ENCODE data around the gene CACNA2D2. TPM values are rescaled to one million over a fixed set of nuclear protein-coding genes. Genes with fewer than 3 reads are reported as not detected.

CACNA2D2 gene
- total RNA-seq, 2 experiments from 2014 or later, result 0.45 to 0.55 TPM

DNA sequence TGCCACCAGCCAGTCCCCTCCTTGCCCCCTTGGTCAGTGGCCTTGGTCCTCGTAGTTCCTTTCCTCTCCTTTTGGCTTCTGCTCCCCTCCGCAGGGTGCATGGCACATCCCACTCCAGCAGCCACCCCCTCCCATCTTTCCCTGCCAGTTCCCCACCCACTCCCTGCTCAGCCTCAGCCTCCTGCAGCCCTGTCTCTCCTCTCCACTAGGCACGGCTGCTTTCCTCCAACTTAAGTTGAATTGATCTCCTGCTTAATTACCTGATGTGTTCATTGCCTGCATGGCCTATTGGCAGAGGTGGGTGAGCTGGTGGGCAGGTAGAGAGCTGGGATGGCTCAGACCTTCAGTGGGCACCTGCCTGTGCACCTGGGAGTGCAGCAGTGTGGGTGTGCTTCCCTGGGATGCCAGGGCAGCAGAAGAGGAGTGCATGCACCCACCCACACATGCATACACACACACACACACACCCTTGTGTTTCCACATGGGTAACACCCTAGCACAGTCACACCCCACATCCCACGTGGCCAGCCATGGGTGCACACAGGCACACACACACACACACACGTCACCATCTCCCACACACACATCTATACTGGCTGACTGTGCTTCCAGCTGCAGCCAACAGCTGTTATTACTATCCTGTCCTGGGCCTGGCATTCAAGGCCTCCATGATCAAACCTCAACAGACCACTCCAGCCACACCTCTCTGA, 33.2 kb upstream of the CACNA2D2 start:
- CTCF ChIA-PET, result interaction anchor here (1.5 kb wide), 1 partner anchor 19 kb away, joined by 5 read pairs; no protein-coding TSS in a partner anchor
- Mint-ChIP-seq H3K4me3 (no peak overlapping the region), H3K4me1 (no peaks in the 10 kb centered on the region), H3K27me3 (peaks cover 41% of the 10 kb centered on the region), H3K9me3 (no peaks in the 10 kb centered on the region), H3K27ac (no peak overlapping the region), H3K36me3 (ENCODE audit: low read depth) (no peaks in the 10 kb centered on the region)
- no peak for DNase-seq
- POLR2A ChIA-PET, result no interaction called here

DNA sequence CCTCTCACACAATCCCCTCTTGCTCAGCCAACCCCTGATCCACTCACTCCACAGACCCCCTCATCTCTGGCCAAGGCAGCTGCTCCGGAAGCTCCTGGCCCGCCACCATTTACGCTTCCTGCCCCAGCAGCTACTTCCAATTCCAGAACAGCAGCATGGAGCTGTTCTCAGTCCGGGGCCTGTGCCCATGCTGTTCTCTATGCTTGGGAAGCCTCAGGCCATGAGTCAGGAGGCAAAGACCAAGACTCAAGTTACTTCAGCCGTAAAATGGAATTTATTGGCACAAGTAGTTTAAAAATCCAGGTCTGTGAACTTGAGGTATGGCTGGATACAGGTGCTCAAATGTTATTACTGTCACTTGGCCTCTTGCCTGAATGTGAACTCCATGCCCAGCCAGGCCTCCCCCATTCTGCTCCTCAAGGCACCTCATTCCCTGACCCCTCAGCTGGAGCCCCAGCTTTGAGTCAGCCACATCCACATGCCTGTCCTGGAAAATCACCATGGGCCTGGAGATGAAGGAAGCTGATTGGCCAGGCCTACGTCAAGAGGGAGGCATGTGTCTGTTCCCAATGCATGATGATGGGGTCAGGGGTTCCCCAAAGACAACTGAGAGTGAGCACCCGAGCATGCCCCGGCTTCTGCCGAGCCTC, 31.4 kb upstream of the CACNA2D2 start:
- Mint-ChIP-seq H3K27me3 (peaks cover 48% of the 10 kb centered on the region), H3K4me3 (no peak overlapping the region), H3K9me3 (no peaks in the 10 kb centered on the region), H3K4me1 (no peaks in the 10 kb centered on the region), H3K36me3 (ENCODE audit: low read depth) (no peaks in the 10 kb centered on the region), H3K27ac (no peak overlapping the region)
- POLR2A ChIA-PET, result interaction anchor here (0.9 kb wide), 1 partner anchor 13 kb away, joined by 3 read pairs; no protein-coding TSS in a partner anchor
- CTCF ChIA-PET, result no interaction called here
- no peak for DNase-seq

DNA sequence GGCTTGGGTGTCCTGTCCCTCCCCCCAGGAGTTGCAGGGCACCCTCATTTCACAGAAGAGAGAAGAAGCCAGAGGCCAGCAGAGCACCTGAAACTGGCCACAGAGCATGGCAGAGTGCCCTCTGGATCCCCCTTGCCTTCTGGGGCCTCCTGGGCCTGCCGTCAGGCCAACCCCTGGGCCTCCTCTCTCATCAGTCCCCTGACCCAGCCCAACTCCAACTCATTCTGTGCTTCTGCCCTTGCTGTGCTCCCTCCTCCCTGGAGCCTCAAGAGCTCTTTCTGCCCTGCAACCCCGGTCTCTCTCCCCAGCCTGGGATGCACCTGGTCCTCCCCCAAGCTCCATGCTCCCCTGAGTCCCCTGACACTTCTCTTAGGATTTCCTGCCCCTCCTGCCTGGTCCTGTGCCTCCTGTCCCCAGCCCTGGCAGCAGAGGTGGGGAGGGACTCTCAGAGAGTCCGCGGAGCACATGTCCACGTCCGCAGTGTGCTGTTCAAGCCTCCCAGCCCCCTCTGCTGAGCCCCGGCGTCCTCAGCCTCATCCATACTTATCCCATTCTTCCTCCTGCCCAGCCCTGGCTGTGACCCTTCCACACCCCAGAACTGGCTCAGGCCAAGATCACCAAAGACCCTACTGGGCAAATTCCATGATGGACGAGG, 30.5 kb upstream of the CACNA2D2 start:
- H3K27me3 Mint-ChIP-seq, result peaks cover 55% of the 10 kb centered on the region
- no peaks in the 10 kb centered on the region for H3K4me1 Mint-ChIP-seq
- no peak overlapping the region for H3K27ac Mint-ChIP-seq
- CTCF ChIA-PET, result no interaction called here
- POLR2A ChIA-PET, result no interaction called here
- no peak overlapping the region for H3K4me3 Mint-ChIP-seq
- H3K9me3 Mint-ChIP-seq, result no peaks in the 10 kb centered on the region
- no peaks in the 10 kb centered on the region for H3K36me3 Mint-ChIP-seq (ENCODE audit: low read depth)
- no peak for DNase-seq

DNA sequence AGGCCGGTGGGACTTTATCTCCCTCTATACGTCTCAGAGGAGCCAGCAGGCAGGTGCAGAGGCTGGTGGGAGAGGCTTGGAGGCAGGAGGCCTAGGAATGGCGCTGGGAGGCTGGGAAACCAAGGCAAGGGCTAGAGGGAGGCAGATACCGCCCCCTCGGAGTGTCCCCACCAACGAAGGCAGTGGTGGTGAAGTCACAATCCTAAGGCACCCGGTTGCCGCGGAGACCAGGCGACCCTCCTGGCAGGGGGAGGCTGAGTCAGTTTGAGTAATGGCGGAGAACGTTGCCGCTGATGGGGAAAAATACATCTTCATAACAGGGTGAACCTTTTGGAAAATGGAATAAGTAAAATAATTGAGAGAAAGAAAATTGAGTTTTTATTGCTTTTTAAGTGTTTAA, 29.9 kb upstream of the CACNA2D2 start:
- no peaks in the 10 kb centered on the region for H3K4me1 Mint-ChIP-seq
- no peaks in the 10 kb centered on the region for H3K9me3 Mint-ChIP-seq
- H3K27ac Mint-ChIP-seq, result no peak overlapping the region
- peaks cover 53% of the 10 kb centered on the region for H3K27me3 Mint-ChIP-seq
- no peak for DNase-seq
- no peaks in the 10 kb centered on the region for H3K36me3 Mint-ChIP-seq (ENCODE audit: low read depth)
- ChIA-PET CTCF (no interaction called here), POLR2A (no interaction called here)
- no peak overlapping the region for H3K4me3 Mint-ChIP-seq

DNA sequence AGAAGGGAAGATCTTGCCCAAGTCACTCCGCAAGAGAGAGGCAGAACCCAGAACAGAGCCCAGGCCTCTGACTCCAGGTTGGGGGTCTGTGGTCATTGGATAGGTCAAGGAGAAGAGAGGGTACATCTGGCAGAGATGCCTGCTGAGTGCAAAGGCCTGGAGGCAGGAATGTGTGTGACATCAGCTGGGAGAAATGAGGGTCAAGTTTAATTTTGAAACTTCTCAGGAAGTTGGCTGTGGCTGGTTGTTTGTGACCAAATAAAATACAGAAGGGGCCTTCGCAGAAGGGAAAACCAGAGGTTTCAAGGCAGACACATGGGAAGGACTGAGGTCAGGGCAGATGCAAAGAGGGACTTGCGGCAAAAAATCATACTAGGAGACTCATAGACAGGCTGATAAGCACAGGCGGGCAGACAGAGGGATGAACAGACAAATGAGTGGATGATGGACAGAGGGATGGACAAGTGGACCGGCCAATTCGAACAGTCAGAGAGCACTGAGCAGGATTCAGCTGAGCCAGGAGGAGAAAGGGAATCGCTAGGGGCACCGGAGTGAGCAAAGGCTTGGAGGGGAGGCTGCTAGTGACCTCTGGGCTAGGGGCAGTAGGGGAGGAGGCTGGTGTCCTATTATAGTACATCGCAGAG, 28.8 kb upstream of the CACNA2D2 start:
- Mint-ChIP-seq H3K4me1 (no peaks in the 10 kb centered on the region), H3K36me3 (ENCODE audit: low read depth) (no peaks in the 10 kb centered on the region), H3K9me3 (no peaks in the 10 kb centered on the region), H3K27me3 (peaks cover 47% of the 10 kb centered on the region), H3K27ac (no peak overlapping the region), H3K4me3 (no peak overlapping the region)
- POLR2A ChIA-PET, result no interaction called here
- CTCF ChIA-PET, result interaction anchor here (0.5 kb wide), 1 partner anchor 233 kb away, joined by 3 read pairs; no protein-coding TSS in a partner anchor
- DNase-seq, result no peak

DNA sequence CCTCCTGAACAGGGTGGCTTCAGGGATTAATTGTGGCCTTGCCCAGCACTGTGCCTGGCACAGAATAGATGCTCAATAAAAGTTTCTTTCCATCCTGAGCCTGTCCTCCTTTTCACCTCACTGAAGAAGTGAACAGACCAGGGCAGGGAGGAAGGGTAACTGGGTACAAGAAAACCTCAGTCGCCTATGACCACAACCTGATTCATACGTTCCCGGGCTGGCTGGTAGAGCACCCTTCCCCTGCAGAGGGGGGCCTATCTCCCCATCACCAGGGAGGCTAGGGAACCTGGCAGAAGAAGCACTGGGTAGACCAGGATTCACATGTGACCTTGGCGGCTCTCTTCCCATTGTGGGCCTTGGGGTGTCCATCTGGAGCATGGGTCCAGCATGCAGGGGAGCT, 27.8 kb upstream of the CACNA2D2 start:
- H3K4me1 Mint-ChIP-seq, result peaks cover 1% of the 10 kb centered on the region
- ChIA-PET POLR2A (no interaction called here), CTCF (interaction anchor here (0.5 kb wide), 1 partner anchor 232 kb away, joined by 3 read pairs; no protein-coding TSS in a partner anchor)
- no peaks in the 10 kb centered on the region for H3K9me3 Mint-ChIP-seq
- no peaks in the 10 kb centered on the region for H3K36me3 Mint-ChIP-seq (ENCODE audit: low read depth)
- H3K27ac Mint-ChIP-seq, result no peak overlapping the region
- no peak overlapping the region for H3K4me3 Mint-ChIP-seq
- no peak for DNase-seq
- peaks cover 40% of the 10 kb centered on the region for H3K27me3 Mint-ChIP-seq

DNA sequence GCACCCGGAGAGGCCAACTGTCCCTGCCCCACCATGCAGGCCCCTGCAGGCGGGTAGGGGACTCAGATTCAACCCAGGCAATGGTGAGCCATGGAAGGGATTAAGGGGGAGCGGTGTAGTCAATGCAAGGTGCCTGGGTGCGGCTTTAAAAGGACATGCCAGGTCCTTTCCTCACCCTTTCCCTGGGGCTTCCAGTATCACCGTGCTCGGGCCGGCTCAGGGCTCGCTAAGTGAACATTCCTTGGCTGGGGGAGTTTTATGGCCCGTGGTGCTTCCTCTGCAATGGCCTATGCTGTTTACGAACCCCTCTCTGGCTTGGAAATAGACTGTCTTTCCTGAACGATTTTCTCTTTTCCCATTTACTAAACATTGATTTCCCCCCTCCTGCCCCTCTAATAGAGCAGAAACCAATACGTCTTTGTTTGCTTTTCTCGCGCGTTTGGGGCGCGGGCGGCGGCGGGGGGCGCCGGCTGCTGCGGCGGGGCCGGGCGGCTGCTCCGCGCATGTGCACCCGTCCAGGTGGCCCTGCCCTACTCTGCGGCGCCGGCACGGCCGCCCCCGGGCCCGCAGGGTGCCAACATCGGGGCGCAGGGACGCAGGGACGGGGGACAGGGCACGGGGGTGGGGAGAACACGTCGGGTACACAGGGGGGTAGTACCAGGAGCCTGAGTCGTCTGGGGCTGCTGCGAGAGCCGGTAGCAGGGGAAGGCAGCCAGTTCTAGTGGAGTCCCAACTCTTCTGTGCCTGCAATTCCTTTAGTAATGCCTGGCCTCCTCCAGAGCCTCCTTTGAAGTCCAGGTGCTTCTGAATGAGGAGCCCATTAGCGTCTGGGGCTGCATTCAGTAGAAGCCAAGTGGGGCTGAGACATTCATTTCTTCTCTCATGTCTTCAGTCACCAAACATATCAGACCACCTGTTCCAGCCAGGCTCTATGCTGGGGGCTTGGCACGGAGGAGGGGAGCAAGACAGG, 26.9 kb upstream of the CACNA2D2 start:
- peaks cover 7% of the 10 kb centered on the region for H3K4me1 Mint-ChIP-seq
- no peaks in the 10 kb centered on the region for H3K36me3 Mint-ChIP-seq (ENCODE audit: low read depth)
- CTCF ChIA-PET, result no interaction called here
- H3K27me3 Mint-ChIP-seq, result peaks cover 40% of the 10 kb centered on the region
- POLR2A ChIA-PET, result no interaction called here
- no peak overlapping the region for H3K4me3 Mint-ChIP-seq
- no peaks in the 10 kb centered on the region for H3K9me3 Mint-ChIP-seq
- no peak for DNase-seq
- no peak overlapping the region for H3K27ac Mint-ChIP-seq

DNA sequence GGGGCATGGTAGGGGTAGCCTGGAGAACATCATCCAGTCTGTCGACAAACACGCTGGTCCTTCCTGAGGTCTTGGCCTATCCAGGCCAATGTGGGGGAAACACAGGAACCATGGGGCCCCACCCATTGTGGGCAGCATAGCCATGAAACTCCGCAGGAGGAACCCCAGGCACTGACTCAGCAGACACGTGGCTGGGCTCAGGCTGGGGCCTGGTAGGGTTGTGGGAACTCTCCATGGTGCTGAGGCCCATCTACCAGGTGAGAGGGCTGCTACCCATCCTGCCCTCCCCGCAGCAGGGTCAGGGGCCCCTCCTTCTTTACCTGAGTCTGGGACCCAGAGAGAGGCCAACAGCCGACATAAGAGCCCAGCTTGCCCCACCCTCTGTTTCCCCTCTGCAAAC, 22.6 kb upstream of the CACNA2D2 start:
- CTCF ChIA-PET, result no interaction called here
- Mint-ChIP-seq H3K9me3 (no peaks in the 10 kb centered on the region), H3K36me3 (ENCODE audit: low read depth) (no peaks in the 10 kb centered on the region), H3K27me3 (peaks cover 17% of the 10 kb centered on the region), H3K4me3 (no peak overlapping the region), H3K27ac (no peak overlapping the region), H3K4me1 (peaks cover 7% of the 10 kb centered on the region)
- POLR2A ChIA-PET, result no interaction called here
- DNase-seq, result peak; percentile 81

DNA sequence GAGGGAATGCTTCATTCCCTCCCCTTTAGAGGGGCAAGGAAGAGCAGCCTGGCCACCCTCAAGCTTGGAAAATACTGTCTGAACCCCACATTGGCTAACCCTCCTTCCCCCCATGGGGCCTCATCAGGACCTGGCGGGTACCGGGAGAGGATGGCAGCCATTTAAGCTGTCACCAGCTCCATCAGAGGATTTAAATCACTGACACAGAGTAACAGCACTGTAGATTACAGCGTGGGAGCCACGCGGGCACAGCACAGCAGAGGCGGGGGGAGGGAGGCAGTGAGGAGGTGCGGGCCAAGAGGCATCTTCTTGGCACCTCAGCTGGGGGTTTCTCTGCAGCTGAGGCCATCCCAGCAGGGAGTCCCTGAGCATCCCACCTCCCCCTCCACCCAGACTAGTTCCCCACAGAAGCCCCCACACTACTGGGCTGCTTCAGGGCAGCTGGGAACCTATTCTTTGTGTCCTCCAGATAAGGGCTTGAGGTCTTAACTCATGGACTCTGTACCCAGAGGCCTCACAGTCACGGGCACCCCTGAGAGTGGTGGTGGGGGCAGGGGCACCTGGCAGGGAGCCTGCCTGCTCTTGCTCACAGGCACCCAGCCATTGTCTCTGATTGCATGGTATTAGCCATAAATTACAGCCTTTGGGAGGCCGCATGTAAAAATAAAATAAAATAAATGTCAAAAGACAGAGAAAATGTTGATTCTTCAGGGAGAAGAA, 21.9 kb upstream of the CACNA2D2 start:
- Mint-ChIP-seq H3K36me3 (ENCODE audit: low read depth) (no peaks in the 10 kb centered on the region), H3K4me1 (peaks cover 7% of the 10 kb centered on the region), H3K4me3 (no peak overlapping the region), H3K27ac (no peak overlapping the region), H3K9me3 (no peaks in the 10 kb centered on the region), H3K27me3 (peaks cover 14% of the 10 kb centered on the region)
- ChIA-PET POLR2A (interaction anchor here (0.6 kb wide), 1 partner anchor 22 kb away, joined by 3 read pairs; no protein-coding TSS in a partner anchor), CTCF (interaction anchor here (1.5 kb wide), 1 partner anchor 17 kb away, joined by 3 read pairs; no protein-coding TSS in a partner anchor)
- DNase-seq, result no peak

DNA sequence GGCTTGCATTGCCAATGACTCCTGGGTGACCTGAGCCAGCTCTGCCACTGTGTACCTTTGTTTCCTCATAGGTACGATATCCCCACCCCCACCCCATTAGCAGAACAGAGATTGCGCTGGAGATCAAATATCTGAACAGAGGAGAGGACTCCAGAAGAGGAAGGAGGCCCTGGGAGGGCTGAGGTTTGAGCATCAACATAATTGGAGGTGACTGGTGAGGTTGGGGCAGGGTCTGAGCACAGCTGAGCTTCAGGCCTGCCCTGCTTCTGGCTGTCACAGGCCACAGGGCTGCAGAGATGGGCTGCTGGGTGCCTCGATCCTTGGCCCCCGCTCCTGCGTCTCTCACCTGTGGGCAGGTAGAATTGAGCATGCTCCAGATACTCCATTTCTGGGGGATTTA, 21.3 kb upstream of the CACNA2D2 start:
- no peaks in the 10 kb centered on the region for H3K36me3 Mint-ChIP-seq (ENCODE audit: low read depth)
- H3K9me3 Mint-ChIP-seq, result no peaks in the 10 kb centered on the region
- ChIA-PET CTCF (interaction anchor here (1.5 kb wide), 1 partner anchor 17 kb away, joined by 3 read pairs; no protein-coding TSS in a partner anchor), POLR2A (interaction anchor here (0.6 to 1.0 kb wide), 2 partner anchors 12 to 22 kb away, joined by 3 read pairs; no protein-coding TSS in a partner anchor)
- peaks cover 8% of the 10 kb centered on the region for H3K4me1 Mint-ChIP-seq
- no peak for DNase-seq
- H3K27me3 Mint-ChIP-seq, result peaks cover 11% of the 10 kb centered on the region
- H3K4me3 Mint-ChIP-seq, result no peak overlapping the region
- no peak overlapping the region for H3K27ac Mint-ChIP-seq

DNA sequence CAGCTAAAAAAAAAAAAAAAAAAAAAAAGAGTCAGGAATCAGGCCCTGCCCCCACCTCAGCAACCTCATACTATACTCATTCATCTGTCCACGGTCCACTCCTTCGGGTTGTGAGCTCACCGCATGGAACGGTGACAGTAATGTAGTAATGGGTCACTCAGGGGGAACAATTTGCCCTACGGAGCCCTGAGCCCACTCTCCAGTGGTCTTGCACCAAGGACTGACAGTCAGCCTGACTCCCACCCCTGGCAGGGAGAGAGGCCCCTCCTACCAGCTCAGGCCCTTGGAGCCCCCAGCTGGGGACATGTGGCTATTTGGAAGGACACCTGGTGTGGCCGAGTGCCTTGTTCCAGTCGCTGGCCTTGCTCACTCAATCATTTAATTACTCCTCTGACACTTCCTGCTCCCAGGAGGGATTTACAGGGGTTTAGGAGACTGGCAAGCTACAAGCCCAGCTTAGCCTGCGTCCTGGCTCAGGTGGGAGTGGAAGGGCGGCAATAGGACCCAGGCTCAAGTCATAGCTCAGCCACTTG, 19.9 kb upstream of the CACNA2D2 start:
- no peak overlapping the region for H3K27ac Mint-ChIP-seq
- ChIA-PET CTCF (interaction anchor here (0.9 to 2.1 kb wide), 3 partner anchors 19 to 93 kb away, joined by 3 to 7 read pairs (median 5); partner anchors contain the start of gene MAPKAPK3), POLR2A (interaction anchor here (1.0 to 1.8 kb wide), 3 partner anchors 10 to 90 kb away, joined by 3 to 4 read pairs (median 4); no protein-coding TSS in a partner anchor)
- no peak for DNase-seq
- peaks cover 16% of the 10 kb centered on the region for H3K4me1 Mint-ChIP-seq
- peaks cover 7% of the 10 kb centered on the region for H3K27me3 Mint-ChIP-seq
- no peaks in the 10 kb centered on the region for H3K36me3 Mint-ChIP-seq (ENCODE audit: low read depth)
- H3K9me3 Mint-ChIP-seq, result no peaks in the 10 kb centered on the region
- no peak overlapping the region for H3K4me3 Mint-ChIP-seq
